Effector memory CD8-positive, alpha-beta T cell (primary cell): ENCODE results near the gene RGS11.

Source experiments
- ATAC-seq: fragments of 150-1000 bp; cut with Tn5 transposase; replicated peaks from 2 replicates; pipeline ENCODE4 v1.10.0; 2021; ENCODE audit warnings: mild to moderate bottlenecking, moderate library complexity
- DNase-seq, 3 experiments: peaks; one replicate each; pipeline ENCODE4 v3.0.0; 2021
- H3K27ac Mint-ChIP-seq, 2 donors: one replicate each; pipeline ENCODE4 v1.8.0; 2022; ENCODE audit warnings: mild to moderate bottlenecking in 2 of 2, mixed read lengths in 2 of 2, moderate library complexity in 2 of 2
- H3K27me3 Mint-ChIP-seq, 2 donors: one replicate each; pipeline ENCODE4 v1.8.0; 2022; ENCODE audit warnings: mixed read lengths in 2 of 2
- H3K36me3 Mint-ChIP-seq: one replicate; pipeline ENCODE4 v1.8.0; 2022; ENCODE audit warnings: mild to moderate bottlenecking, moderate library complexity, mixed read lengths; ENCODE audit not compliant: insufficient read depth
- H3K4me1 Mint-ChIP-seq, 2 donors: one replicate each; pipeline ENCODE4 v1.8.0; 2022; ENCODE audit warnings: low read depth in 2 of 2, mixed read lengths in 2 of 2
- H3K4me3 Mint-ChIP-seq, 2 donors: one replicate each; pipeline ENCODE4 v1.8.0; 2022; ENCODE audit warnings: mild to moderate bottlenecking in 2 of 2, mixed read lengths in 2 of 2, moderate library complexity in 2 of 2
- H3K9me3 Mint-ChIP-seq, 2 donors: one replicate each; pipeline ENCODE4 v1.8.0; 2022; ENCODE audit warnings: mixed read lengths in 2 of 2

RGS11 gene

DNA sequence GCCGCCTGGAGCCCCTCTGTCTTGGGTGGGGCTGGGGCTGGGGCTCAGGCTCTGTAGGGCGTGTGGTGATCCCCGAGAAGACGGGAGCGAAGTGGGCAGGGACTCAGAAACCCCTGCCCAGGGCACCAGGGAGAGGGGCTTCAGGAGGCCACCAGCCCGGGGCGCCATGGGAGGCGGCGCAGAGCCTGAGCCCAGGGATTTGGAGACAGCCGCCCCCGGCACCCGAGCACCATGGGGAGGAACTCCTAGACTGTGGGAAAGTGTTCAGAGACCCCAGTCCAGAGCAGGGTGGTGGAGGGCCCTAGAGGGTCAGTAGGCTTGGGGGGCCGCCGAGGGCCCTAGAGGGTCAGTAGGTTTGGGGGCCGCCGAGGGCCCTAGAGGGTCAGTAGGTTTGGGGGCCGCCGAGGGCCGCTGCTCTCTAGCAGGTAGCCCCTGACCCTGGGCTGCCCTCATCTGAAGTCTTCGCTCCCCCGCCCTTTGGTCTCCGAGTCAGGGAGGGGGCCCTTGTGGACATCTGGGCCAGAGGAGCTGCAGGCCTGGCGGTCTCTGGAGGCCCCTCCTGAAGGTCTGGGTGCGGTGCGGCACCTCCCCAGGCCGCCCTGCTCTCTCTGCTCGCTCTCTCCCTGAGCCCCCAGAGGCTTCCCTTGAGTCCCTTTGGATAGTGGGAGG lies 5.4 kb upstream of the RGS11 start:
- Mint-ChIP-seq H3K9me3 (no peaks in the 10 kb centered on the region), H3K27me3 (peaks cover 4 to 40% of the 10 kb centered on the region in 2 donors), H3K27ac (no peak overlapping the region), H3K36me3 (peaks cover 5% of the 10 kb centered on the region), H3K4me1 (peaks cover 7% of the 10 kb centered on the region in 2 donors), H3K4me3 (peak overlapping the region in 1 of 2 donors; percentile 29)
- ATAC-seq = no peak
- DNase-seq = no peak

DNA sequence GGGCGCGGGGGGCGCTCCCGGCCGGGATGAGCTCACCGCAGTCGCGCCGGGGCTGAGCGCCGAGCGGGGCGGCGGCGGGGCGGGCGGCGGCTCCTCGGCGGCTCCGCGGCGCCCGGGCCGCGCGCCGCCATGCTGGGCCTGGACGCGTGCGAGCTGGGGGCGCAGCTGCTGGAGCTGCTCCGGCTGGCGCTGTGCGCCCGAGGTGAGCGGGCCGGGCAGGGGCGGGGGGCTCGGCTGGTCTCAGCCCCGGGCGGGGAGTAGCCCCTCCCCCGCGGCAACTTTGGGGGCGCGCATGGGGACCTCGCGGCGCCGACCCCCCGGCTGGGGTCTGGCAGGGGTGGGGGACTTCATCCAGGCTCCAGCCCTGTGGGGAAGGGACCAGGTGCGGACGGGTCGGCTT lies 4.8 kb upstream of the RGS11 start, which contains the start of gene ARHGDIG:
ARHGDIG (plus strand) TSS at position 40 of the 400 bp plus-strand sequence; CDS start at position 130, 90 bp downstream.
- no peak for DNase-seq
- Mint-ChIP-seq H3K9me3 (no peaks in the 10 kb centered on the region), H3K4me3 (no peak within 1 kb of the TSS), H3K27ac (no peak within 1 kb of the TSS), H3K36me3 (peaks cover 5% of the 10 kb centered on the region), H3K4me1 (peaks cover 7% of the 10 kb centered on the region in 2 donors), H3K27me3 (peaks cover 6 to 40% of the 10 kb centered on the region in 2 donors)
- ATAC-seq = peak; percentile 30

DNA sequence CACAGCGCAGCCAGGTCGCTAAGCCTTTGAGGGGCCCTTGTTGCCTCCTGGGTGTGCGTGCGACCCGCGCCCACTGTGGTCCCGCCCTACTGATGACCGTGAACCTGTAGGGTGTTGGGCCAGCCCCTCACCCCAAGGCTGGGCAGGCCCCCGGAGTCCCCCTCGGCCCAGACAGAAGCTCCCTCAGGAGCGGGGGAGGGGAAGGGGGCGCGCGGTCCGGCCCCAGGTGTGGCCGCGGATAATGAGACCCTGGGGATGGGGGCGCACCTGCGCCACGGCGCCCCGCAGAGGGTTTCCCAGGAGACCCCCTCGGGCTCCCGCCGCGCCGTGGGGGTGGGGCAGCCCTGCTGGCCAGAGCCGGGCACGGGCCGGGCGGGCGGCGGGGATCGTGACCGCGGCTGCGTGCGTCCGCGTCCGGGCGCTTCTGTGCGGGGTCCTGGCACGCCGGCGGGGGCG lies 4.3 kb upstream of the RGS11 start:
- Mint-ChIP-seq H3K9me3 (no peaks in the 10 kb centered on the region), H3K4me3 (no peak overlapping the region)

DNA sequence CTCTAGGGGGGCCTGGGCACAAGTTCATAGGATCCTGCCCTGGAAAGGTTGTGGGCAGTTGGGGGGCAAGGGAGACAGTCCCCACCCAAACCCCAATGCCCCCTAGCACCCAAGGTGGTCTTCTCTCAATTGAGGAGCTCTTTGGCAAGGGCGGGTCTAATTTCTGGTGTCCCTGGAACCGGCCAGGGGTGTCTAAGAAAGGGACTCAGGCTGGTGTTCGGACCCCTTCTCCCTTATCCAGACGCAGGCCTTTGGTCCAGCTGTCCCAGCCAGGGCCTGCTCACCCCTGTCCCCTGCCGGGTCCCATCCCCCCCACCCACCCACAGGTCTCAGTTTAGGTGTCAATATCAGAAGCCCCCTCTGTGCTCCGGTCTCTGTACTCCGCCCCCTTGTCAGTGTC lies 3.8 kb upstream of the RGS11 start:
- ATAC-seq = no peak
- peaks cover 7% of the 10 kb centered on the region in 2 donors for H3K4me1 Mint-ChIP-seq
- no peak overlapping the region for H3K4me3 Mint-ChIP-seq
- H3K36me3 Mint-ChIP-seq = peaks cover 5% of the 10 kb centered on the region
- H3K27ac Mint-ChIP-seq = no peak overlapping the region
- H3K27me3 Mint-ChIP-seq = peaks cover 6 to 40% of the 10 kb centered on the region in 2 donors
- no peaks in the 10 kb centered on the region for H3K9me3 Mint-ChIP-seq
- no peak for DNase-seq

More for the DNA sequence above, 4.3 kb upstream of the RGS11 start:
- no peak for DNase-seq
- H3K36me3 Mint-ChIP-seq = peaks cover 5% of the 10 kb centered on the region
- no peak overlapping the region for H3K27ac Mint-ChIP-seq
- H3K27me3 Mint-ChIP-seq = peaks cover 6 to 40% of the 10 kb centered on the region in 2 donors
- H3K4me1 Mint-ChIP-seq = peaks cover 7% of the 10 kb centered on the region in 2 donors
- ATAC-seq = no peak

DNA sequence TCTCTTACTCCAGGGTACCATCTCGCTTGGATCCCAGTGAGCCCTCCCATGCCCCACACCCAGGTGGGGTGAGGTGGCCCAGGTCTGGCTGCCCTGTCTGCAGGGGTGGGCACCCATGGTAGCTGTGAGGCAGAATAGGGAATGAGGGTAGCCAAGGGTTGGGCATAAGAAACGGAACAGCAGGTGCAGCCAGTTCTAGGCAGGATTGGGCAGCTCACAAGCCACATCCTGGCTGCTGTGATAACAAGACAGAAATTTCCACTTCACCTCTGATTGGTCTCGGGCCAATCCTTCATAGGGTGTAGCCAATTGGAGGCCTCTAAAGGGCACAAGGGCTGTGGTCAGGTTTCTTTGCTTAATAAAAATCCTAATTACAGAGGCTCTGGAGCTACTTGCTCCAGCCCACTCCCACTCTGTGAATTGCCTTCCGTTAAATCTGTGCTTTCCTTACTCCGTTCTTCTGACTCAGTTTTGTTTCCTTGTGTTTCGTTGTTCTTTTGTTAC lies 3.2 kb upstream of the RGS11 start:
- no peak overlapping the region for H3K27ac Mint-ChIP-seq
- H3K4me3 Mint-ChIP-seq = no peak overlapping the region
- ATAC-seq (peak; percentile 74), DNase-seq (peak; percentile 11 to 29 (median 19))
- H3K27me3 Mint-ChIP-seq = peaks cover 6 to 40% of the 10 kb centered on the region in 2 donors
- peaks cover 5% of the 10 kb centered on the region for H3K36me3 Mint-ChIP-seq
- H3K9me3 Mint-ChIP-seq = no peaks in the 10 kb centered on the region
- peaks cover 7% of the 10 kb centered on the region in 2 donors for H3K4me1 Mint-ChIP-seq

DNA sequence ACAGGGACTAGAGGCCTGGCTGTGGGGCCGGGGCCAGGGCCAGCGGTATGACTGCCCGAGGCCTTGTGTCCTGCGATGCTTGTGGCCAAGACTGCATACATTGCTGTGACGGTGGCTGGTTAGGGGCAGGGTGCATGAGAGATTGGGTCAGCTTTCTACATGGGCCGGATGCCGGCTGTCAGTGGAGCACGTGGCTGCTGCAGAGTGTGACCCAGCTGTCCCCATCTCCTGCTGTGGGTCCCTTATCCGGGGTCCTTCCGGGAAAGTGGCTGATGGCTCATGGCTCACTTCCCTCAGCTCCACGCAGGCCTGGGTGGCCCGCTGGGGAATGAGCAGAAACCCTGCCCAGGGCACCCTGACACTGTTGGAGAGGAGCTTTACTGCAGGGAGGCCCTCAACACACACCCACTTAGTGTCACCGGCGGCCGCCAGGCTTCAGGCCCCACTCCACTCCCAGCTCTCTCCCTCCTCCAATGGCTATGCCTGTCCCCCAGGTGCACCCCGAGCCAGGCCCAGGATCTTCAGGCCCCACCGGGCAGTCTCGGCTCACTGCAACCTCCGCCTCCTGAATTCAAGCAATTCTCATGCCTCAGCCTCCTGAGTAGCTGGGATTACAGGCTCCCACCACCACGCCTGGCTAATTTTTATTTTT lies 808 bp upstream of the RGS11 start:
- no peak overlapping the region for H3K27ac Mint-ChIP-seq
- peaks cover 7% of the 10 kb centered on the region in 2 donors for H3K4me1 Mint-ChIP-seq
- H3K4me3 Mint-ChIP-seq = peak overlapping the region; percentile 61 to 74
- no peak for DNase-seq
- H3K36me3 Mint-ChIP-seq = no peaks in the 10 kb centered on the region
- peaks cover 6 to 34% of the 10 kb centered on the region in 2 donors for H3K27me3 Mint-ChIP-seq
- no peaks in the 10 kb centered on the region for H3K9me3 Mint-ChIP-seq
- no peak for ATAC-seq

DNA sequence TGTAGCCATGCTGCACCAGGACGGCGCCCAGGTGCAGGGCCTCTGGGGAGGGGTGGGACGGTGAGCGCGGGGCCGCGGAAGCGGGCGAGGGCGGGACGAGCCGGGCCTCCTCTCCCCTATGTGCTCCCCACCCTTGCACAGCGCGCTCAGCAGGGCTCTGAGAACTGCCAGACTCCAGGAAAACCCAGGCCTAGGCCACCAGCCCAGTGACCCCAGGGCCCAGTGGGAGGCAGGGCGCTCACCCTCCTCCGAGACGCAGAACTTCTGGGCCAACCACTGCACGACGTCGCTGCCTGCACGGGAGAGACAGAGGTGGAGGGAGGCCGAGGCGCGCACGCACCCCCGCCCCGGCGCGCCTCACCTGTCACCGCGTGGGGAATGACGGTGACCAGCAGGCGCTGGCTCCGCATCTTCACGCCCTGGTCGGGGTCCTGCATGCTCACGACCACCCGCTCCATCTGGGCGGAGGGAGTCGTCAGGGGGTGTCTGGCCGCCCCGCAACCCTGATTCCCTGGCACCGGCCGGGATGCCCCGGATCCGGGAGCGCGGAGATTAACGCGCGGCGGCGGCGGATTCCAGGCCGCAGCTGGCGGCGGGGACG lies 603 bp downstream of the RGS11 start:
- peak; percentile 35 for ATAC-seq
- peaks cover 6 to 29% of the 10 kb centered on the region in 2 donors for H3K27me3 Mint-ChIP-seq
- no peaks in the 10 kb centered on the region for H3K9me3 Mint-ChIP-seq
- no peak overlapping the region for H3K27ac Mint-ChIP-seq
- H3K4me1 Mint-ChIP-seq = peaks cover 5 to 7% of the 10 kb centered on the region in 2 donors
- H3K4me3 Mint-ChIP-seq = peak overlapping the region; percentile 45 to 54
- no peak for DNase-seq
- H3K36me3 Mint-ChIP-seq = no peaks in the 10 kb centered on the region

DNA sequence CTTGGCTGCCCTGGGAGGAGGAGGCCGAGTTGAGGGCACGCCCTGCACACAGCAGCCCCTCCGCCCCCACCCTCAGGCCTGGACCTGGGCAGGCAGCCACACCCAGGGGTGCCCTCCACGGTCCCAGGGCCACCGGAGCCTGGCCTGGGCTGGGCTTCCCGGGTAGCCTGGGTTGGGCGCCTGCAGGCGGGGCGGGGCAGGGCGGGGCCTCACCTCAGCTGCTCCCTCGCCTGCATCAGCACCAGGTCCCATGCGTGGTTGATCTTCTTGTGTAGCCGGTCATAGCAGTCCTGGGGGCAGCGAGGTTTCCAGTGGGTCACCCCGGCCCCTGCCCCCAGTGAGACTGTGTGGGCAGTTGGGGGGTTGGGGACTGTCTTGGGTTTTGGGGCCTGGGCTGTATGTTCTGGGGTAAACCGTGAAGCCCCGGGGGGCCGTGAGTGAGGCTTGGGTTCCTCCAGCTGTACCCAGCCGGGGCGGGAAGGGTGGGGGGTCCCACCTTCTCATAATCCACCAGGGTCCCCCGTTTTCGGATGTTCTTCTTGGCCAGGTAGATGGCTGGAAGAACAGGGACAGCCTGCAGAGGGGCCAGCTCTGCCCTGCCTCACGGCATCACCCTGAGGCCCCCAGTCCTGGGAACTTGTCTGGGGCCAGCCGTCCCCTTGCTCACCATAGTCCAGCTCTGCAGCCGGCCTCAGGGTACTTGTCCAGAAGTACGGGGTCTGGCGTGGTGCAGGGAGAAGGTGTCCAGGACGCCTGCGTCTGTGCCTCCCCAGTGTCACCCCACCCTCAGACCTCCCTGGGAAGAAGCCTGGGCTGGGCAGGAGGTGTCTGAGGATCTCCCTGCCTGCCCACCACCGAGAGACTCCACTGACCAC lies 2.0 kb downstream of the RGS11 start:
- ATAC-seq (no peak), DNase-seq (no peak)
- H3K4me3 Mint-ChIP-seq = no peak overlapping the region
- no peaks in the 10 kb centered on the region for H3K9me3 Mint-ChIP-seq
- no peak overlapping the region for H3K27ac Mint-ChIP-seq
- H3K36me3 Mint-ChIP-seq = no peaks in the 10 kb centered on the region
- H3K27me3 Mint-ChIP-seq = peaks cover 6 to 20% of the 10 kb centered on the region in 2 donors
- H3K4me1 Mint-ChIP-seq = peaks cover 1 to 3% of the 10 kb centered on the region in 2 donors

DNA sequence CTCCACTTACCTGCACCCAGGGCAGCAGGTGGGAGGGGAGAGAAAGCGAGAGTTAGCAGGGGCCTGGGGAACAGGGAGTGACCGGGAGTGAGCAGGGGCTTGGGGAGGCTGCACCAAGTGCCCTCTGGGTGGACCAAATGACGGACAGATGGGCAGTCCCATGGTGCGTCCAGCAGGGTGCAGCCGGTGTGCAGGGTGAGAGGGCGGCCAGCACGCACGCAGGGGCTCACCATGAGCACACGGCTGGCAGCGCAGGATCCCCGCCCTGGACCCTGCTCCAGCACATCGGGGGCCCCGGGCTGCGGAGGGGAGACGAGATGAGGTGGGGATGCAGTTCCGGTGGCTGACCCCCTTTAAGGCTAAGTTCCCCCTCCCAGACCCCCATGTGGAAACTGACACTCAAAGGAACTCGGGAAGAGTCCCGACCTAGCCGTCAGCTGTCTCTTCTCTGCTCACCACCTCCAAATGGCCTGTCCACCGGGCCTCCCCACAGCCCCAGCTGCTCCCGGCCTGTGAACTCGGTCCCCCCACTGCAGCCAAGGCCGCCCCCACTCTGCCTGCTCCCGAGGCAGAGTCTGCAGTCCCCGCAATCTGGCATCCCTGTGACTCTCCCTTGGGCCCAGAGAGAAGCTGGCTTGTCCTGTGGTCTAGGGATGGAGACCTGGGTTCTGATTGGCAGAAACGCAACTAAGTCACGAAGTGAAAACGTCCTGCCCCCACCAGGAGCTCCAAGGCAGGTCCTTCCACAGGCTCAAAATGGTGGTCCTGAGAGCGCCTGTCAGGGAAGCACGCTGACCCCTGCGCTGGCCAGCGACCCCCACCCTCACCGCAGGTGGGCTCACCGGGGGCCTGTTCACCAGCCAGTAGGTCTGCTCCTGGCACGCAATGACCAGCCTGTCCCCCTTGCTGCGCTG lies 2.9 kb downstream of the RGS11 start:
- Mint-ChIP-seq H3K36me3 (no peaks in the 10 kb centered on the region), H3K9me3 (no peaks in the 10 kb centered on the region), H3K4me3 (no peak overlapping the region), H3K4me1 (peaks cover 0 to 3% of the 10 kb centered on the region in 2 donors), H3K27ac (no peak overlapping the region), H3K27me3 (peaks cover 6 to 15% of the 10 kb centered on the region in 2 donors)
- ATAC-seq (no peak), DNase-seq (no peak)

DNA sequence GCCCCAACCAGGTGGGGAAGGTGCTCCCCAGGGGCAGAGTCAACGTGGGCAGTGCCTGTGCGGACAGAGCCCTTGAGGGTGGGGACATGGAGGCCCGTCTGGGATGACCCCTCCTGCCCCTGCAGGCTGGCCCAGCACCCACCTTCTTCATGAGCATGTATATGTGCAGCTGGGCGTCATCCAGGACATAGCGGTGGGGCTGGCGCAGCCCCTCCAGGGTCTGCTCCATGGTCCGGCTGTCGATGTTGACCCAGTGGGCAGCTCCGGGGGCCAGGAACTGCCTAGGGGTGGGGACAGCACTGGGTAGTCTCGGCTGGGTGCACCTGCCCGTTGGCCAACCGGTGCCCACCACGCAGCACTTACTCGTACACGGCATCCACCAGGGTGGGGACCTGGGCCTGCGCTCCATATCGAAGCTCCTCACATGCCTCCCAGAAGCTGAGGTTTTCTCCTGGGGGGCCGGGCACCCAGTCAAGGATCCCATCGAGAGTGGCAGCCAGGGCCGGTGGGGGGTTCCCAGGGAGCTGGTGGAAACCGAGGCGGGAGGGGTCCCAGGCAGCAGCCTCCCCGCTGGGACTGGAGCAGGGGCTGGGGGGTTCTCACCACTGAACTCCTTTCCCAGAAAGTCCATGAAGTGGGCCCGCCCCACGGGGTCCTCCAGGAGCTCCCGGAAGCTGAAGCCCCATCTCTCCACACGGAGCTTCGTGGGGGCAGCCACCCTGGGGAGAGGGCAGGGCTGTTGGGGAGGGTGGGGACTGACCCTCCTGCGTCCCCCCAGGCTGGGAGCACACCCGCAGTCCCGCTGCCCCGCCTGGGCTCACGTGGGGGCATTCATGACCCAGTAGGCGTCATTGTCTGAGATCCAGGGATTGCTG lies 5.1 kb downstream of the RGS11 start:
- no peak overlapping the region for H3K4me3 Mint-ChIP-seq
- ATAC-seq (no peak), DNase-seq (no peak)
- H3K4me1 Mint-ChIP-seq = peaks cover 0 to 4% of the 10 kb centered on the region in 2 donors
- H3K36me3 Mint-ChIP-seq = peaks cover 2% of the 10 kb centered on the region
- H3K27ac Mint-ChIP-seq = no peak overlapping the region
- H3K9me3 Mint-ChIP-seq = no peaks in the 10 kb centered on the region
- no peaks in the 10 kb centered on the region for H3K27me3 Mint-ChIP-seq

DNA sequence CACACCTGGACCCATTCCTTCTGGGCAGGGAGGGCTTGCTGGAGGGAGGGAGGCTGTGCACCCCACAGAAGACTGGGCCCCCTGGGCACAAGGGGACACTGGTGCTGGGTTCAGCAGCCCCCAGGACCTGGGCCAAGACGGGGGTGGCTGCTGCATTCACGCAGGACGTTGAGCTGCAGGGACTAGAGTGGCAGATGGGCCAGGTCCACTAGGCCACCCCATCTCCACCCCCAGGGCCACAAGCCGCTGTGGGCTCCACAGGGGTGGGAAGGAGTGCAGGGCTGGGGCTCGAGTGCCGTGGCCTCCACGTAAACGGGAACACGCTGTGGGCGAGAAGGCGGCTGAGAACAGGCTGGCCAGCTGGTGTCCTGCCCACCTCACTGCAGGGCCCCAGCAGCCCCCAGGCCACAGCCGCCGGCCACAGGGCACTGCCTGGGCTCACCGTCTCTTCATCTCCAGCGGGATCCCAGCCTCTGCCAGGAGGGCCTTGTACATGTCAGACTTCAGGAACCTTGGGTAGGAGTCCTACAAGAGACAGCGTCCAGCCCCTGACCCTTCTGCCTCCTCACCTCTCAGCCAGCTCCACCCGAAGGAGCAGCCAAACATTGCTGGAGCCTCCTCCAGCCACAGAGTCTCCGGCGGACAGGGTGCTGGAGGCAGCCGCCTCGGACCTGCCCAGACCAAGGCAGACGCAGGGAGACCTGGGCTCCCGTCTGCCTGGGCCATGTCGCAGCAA lies 6.5 kb downstream of the RGS11 start:
- Mint-ChIP-seq H3K27me3 (no peaks in the 10 kb centered on the region), H3K36me3 (peaks cover 5% of the 10 kb centered on the region), H3K9me3 (no peaks in the 10 kb centered on the region), H3K27ac (no peak overlapping the region), H3K4me1 (peaks cover 0 to 4% of the 10 kb centered on the region in 2 donors), H3K4me3 (no peak overlapping the region)
- DNase-seq (no peak), ATAC-seq (no peak)
